Liver (tissue), 9 donors: ENCODE data around the gene HLA-DQB1. TPM values are rescaled to one million over a fixed set of nuclear protein-coding genes. Genes with fewer than 3 reads are reported as not detected.

ENCODE experiments used
- DNase-seq: peaks from one replicate; pipeline ENCODE4 v3.0.0-alpha.2; 2017; ENCODE audit warnings: low spot score
- H3K27ac ChIP-seq, 2 donors: one replicate each; pipeline ENCODE4 v1.7.0; 2013; ENCODE audit warnings: inconsistent platforms in 2 of 2, low read length in 2 of 2, control low read depth in 1 of 2, low read depth in 1 of 2, mild to moderate bottlenecking in 1 of 2
- H3K27me3 ChIP-seq, 4 donors: one replicate each; pipeline versions ENCODE4 v1.6.1 to v1.7.0; 2013; ENCODE audit warnings: low read length in 3 of 4, inconsistent platforms in 1 of 4, mild to moderate bottlenecking in 1 of 4, moderate library complexity in 1 of 4; ENCODE audit not compliant: control insufficient read depth in 4 of 4, insufficient read depth in 4 of 4
- H3K36me3 ChIP-seq, 4 donors: one replicate each; pipeline versions ENCODE4 v1.6.1 to v1.7.0; 2013; ENCODE audit warnings: low read length in 3 of 4, mild to moderate bottlenecking in 3 of 4, low read depth in 1 of 4, moderate library complexity in 1 of 4; ENCODE audit not compliant: control insufficient read depth in 4 of 4, insufficient read depth in 3 of 4
- H3K4me1 ChIP-seq, 4 donors: one replicate each; pipeline versions ENCODE4 v1.6.1 to v1.7.0; 2013; ENCODE audit warnings: low read length in 3 of 4, mild to moderate bottlenecking in 3 of 4, moderate library complexity in 1 of 4; ENCODE audit not compliant: control insufficient read depth in 4 of 4, insufficient read depth in 4 of 4
- H3K4me3 ChIP-seq, 3 donors: one replicate each; pipeline versions ENCODE4 v1.6.1 to v1.7.0; 2013; ENCODE audit warnings: low read length in 3 of 3, control low read depth in 1 of 3, low read depth in 1 of 3, mild to moderate bottlenecking in 1 of 3
- H3K9ac ChIP-seq, 2 donors: one replicate each; pipeline ENCODE4 v1.7.0; 2013; ENCODE audit warnings: low read length in 2 of 2, mild to moderate bottlenecking in 2 of 2, moderate library complexity in 2 of 2, control low read depth in 1 of 2, low read depth in 1 of 2
- H3K9me3 ChIP-seq, 4 donors: one replicate each; pipeline versions ENCODE4 v1.6.1 to v1.7.0; 2013; ENCODE audit warnings: low read length in 3 of 4; ENCODE audit not compliant: control insufficient read depth in 4 of 4
- EGR1 ChIP-seq, 2 donors: IDR thresholded peaks; 2 replicates each; pipeline ENCODE4 v1.6.1; 2016 to 2018; ENCODE audit warnings: antibody characterized with exemption in 2 of 2, low read depth in 2 of 2
- FOXA1 ChIP-seq: IDR thresholded peaks from 2 replicates; pipeline ENCODE4 v1.6.1; 2016; ENCODE audit warnings: antibody characterized with exemption
- FOXA2 ChIP-seq: IDR thresholded peaks from 2 replicates; pipeline ENCODE4 v1.6.1; 2016; ENCODE audit warnings: antibody characterized with exemption
- HNF4A ChIP-seq, 2 donors: conservative IDR thresholded peaks; 2 replicates each; pipeline ENCODE4 v1.6.1; 2016; ENCODE audit warnings: antibody characterized with exemption in 2 of 2, mild to moderate bottlenecking in 2 of 2
- HNF4G ChIP-seq: IDR thresholded peaks from 2 replicates; pipeline ENCODE4 v1.6.1; 2016; ENCODE audit warnings: antibody characterized with exemption
- YY1 ChIP-seq: IDR thresholded peaks from 2 replicates; pipeline ENCODE4 v1.6.1; 2016; ENCODE audit warnings: antibody characterized with exemption, mild to moderate bottlenecking
- WGBS: extraction: QIAGEN DNeasy Blood & Tissue Kit; methylation state at CpG from one replicate; pipeline ENCODE4 v1.1.7; 2013; 5-methylcytosine and 5-hydroxymethylcytosine counted together
- polyA plus RNA-seq, 2 donors: library from polyadenylated mRNA; stranded (reverse) in 1 of 2; unstranded in 1 of 2; fragments of 200-250 nt in 1 of 2; fragments of >200 nt in 1 of 2; fragmentation: Nextera tagmentation in 1 of 2; extraction: Ambion mirVana in 1 of 2; gene quantifications; one replicate each; pipeline versions ENCODE4 v1.2.1 to v1.2.3, GENCODE V29; 2013 to 2015
- total RNA-seq, 2 donors: library from RNA; depleted of rRNA; stranded (reverse); fragments of >200 nt; gene quantifications; one replicate each; pipeline ENCODE4 v1.2.3, GENCODE V29; 2014
- TF ChIP-seq, protein P1 (sequence below): IDR thresholded peaks from 2 replicates; pipeline ENCODE4 v1.6.1; 2016; ENCODE audit warnings: antibody characterized with exemption
- TF ChIP-seq, protein P2 (sequence below): IDR thresholded peaks from 2 replicates; pipeline ENCODE4 v1.6.1; 2016; ENCODE audit warnings: antibody characterized with exemption
- TF ChIP-seq, protein P3 (sequence below): IDR thresholded peaks from 2 replicates; pipeline ENCODE4 v1.6.1; 2016; ENCODE audit warnings: antibody characterized with exemption, mild to moderate bottlenecking
- donor health status: healthy.
- donor health status: healthy.
- donor health status: healthy.
- donor health status: healthy.
- donor health status: healthy.

HLA-DQB1 gene
- total and polyA plus RNA-seq, 4 donors: 1.9 to 12.4 (median 7.3) TPM

DNA sequence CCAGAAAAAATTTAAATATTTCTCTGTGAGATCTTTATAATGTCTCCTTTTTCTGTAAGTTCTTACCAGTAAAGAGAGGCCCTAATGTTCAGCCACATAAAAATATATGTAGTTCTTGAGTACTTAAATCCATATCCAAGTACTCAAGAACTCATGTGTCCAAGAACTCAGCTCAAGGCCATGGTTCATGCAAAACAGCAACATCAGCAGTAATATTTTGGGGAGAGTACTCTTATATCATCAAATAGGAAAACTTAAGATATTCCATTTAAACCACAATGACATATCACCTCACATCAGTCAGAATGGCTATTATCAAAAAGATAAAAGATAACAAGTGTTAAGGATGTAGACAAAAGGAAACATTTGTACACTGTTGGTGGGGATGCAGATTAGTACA is 3.4 kb upstream of the HLA-DQB1 start (continued):
- TF ChIP-seq HNF4G: no peak
- no peak for TF ChIP-seq YY1

DNA sequence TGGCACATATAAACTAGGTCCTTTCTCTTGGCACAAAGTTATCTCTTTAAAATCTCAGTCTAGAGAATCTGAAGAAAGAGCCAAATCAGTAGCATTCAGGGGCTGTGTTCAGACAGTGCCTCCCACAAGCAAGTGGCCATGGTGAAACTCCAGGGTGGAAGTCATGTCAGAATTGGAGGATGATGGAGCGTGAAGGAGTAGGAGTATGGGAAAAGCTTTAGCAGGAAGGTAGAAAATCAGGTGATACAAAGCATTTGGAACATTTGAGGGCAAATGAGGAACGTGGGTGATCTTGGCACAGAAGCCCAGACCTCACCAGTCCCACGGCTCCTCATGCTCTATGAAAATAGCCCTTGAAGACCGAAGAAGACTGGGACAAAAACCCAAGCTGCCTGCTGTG is 2.8 kb upstream of the HLA-DQB1 start:
- H3K9ac ChIP-seq: no peak overlapping the region
- DNase-seq: no peak
- no peaks in the 10 kb centered on the region for H3K4me1 ChIP-seq
- no peak overlapping the region for H3K27ac ChIP-seq
- H3K9me3 ChIP-seq: no peaks in the 10 kb centered on the region
- 69% methylated on average over 4 of the region's 4 CpGs for WGBS
- TF ChIP-seq HNF4A (conservative IDR thresholded peaks at IDR 0.05) (no peak), EGR1 (IDR thresholded peaks at IDR 0.05; ENCODE audit: low read depth in 2 of 2) (no peak), YY1 (no peak), FOXA1 (no peak)
- TF ChIP-seq, protein P1, sequence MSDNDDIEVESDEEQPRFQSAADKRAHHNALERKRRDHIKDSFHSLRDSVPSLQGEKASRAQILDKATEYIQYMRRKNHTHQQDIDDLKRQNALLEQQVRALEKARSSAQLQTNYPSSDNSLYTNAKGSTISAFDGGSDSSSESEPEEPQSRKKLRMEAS: no peak
- TF ChIP-seq, protein P2, sequence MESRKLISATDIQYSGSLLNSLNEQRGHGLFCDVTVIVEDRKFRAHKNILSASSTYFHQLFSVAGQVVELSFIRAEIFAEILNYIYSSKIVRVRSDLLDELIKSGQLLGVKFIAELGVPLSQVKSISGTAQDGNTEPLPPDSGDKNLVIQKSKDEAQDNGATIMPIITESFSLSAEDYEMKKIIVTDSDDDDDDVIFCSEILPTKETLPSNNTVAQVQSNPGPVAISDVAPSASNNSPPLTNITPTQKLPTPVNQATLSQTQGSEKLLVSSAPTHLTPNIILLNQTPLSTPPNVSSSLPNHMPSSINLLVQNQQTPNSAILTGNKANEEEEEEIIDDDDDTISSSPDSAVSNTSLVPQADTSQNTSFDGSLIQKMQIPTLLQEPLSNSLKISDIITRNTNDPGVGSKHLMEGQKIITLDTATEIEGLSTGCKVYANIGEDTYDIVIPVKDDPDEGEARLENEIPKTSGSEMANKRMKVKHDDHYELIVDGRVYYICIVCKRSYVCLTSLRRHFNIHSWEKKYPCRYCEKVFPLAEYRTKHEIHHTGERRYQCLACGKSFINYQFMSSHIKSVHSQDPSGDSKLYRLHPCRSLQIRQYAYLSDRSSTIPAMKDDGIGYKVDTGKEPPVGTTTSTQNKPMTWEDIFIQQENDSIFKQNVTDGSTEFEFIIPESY: no peak
- no peak overlapping the region for H3K4me3 ChIP-seq
- no peaks in the 10 kb centered on the region for H3K36me3 ChIP-seq
- no peaks in the 10 kb centered on the region for H3K27me3 ChIP-seq

DNA sequence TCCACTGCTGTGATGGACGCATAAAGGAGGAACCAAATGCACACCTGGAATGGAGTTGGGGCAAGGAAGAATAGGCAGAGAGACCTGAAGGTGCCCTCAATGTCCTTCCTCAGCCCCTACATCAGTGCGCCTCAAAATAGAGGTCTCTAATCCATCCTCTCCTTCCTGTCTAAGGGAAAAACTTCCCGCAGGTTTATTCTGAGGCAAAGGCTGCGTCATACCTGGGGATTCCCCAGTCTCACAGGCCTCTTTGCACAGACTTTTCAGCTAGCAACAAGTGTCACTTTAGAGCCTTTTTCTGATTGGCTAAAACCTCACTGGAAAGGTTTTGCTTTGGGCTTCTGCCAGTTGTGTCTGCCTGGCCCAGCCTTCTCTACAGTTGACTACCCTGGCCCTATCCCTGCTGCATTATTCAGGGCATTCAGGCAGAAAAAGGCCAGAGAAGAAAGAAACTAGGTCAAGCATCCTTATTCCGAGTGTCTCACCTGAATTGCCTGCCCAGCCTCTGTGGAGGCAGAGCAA is 1.8 kb upstream of the HLA-DQB1 start:
- no peaks in the 10 kb centered on the region for H3K9me3 ChIP-seq
- H3K9ac ChIP-seq: no peak overlapping the region
- WGBS: 31% methylated on average over 5 of the region's 5 CpGs
- no peaks in the 10 kb centered on the region for H3K36me3 ChIP-seq
- H3K4me1 ChIP-seq: no peaks in the 10 kb centered on the region
- H3K27me3 ChIP-seq: no peaks in the 10 kb centered on the region
- TF ChIP-seq EGR1 (IDR thresholded peaks at IDR 0.05; ENCODE audit: low read depth in 2 of 2): no peak
- TF ChIP-seq, protein P3, sequence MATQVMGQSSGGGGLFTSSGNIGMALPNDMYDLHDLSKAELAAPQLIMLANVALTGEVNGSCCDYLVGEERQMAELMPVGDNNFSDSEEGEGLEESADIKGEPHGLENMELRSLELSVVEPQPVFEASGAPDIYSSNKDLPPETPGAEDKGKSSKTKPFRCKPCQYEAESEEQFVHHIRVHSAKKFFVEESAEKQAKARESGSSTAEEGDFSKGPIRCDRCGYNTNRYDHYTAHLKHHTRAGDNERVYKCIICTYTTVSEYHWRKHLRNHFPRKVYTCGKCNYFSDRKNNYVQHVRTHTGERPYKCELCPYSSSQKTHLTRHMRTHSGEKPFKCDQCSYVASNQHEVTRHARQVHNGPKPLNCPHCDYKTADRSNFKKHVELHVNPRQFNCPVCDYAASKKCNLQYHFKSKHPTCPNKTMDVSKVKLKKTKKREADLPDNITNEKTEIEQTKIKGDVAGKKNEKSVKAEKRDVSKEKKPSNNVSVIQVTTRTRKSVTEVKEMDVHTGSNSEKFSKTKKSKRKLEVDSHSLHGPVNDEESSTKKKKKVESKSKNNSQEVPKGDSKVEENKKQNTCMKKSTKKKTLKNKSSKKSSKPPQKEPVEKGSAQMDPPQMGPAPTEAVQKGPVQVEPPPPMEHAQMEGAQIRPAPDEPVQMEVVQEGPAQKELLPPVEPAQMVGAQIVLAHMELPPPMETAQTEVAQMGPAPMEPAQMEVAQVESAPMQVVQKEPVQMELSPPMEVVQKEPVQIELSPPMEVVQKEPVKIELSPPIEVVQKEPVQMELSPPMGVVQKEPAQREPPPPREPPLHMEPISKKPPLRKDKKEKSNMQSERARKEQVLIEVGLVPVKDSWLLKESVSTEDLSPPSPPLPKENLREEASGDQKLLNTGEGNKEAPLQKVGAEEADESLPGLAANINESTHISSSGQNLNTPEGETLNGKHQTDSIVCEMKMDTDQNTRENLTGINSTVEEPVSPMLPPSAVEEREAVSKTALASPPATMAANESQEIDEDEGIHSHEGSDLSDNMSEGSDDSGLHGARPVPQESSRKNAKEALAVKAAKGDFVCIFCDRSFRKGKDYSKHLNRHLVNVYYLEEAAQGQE: no peak
- no peak for TF ChIP-seq FOXA2
- TF ChIP-seq, protein P2: no peak
- no peak overlapping the region for H3K4me3 ChIP-seq
- DNase-seq: no peak
- H3K27ac ChIP-seq: peak overlapping the region in 1 of 2 donors; percentile 51
